ENCODE measurements around the gene PTPRD. TPM values are rescaled to one million over a fixed set of nuclear protein-coding genes. Genes with fewer than 3 reads are reported as not detected.

PTPRD gene
- total RNA-seq (78.9 TPM), polyA plus RNA-seq (ENCODE audit: insufficient read depth, low read depth, low replicate concordance) (6.4 TPM)
- long read RNA-seq, donor 1, partial matches to known transcripts, result 22 of 22 reads
- long read RNA-seq, donor 1, other reads (novel, unspliced or antisense), result 0 of 22 reads
- long read RNA-seq, donor 2, result 0 reads
- long read RNA-seq, donor 3, partial matches to known transcripts, result 25 of 25 reads
- long read RNA-seq, donor 3, other reads (novel, unspliced or antisense), result 0 of 25 reads
- long read RNA-seq, donor 4, result 0 reads
- long read RNA-seq, donor 5, result 0 reads
- long read RNA-seq, donor 6, result 0 reads
- long read RNA-seq, donor 7, partial matches to known transcripts, result 4 of 8 reads
- long read RNA-seq, donor 7, other reads (novel, unspliced or antisense), result 4 of 8 reads
- long read RNA-seq, donor 8, result 0 reads
- long read RNA-seq, donor 9, result 0 reads
- long read RNA-seq, donor 10, partial matches to known transcripts, result 9 of 9 reads
- long read RNA-seq, donor 10, other reads (novel, unspliced or antisense), result 0 of 9 reads

- Histone ChIP-seq H3K4me1 (ENCODE audit: control insufficient read depth in 2 of 3, insufficient read depth in 2 of 3, low read depth in 1 of 3, low read length in 3 of 3) (no peaks in the 10 kb centered on the region), H3K9ac (ENCODE audit: low read length in 3 of 3) (no peak within 1 kb of the TSS), H3K4me3 (ENCODE audit: low read length in 3 of 3) (peak within 1 kb of the TSS in 2 of 3 donors; percentile 7 to 24), H3K36me3 (ENCODE audit: control insufficient read depth in 2 of 3, insufficient read depth in 3 of 3, low read length in 3 of 3) (no peaks in the 10 kb centered on the region), H3K9me3 (ENCODE audit: control insufficient read depth in 2 of 3, insufficient read depth in 1 of 3, low read length in 3 of 3) (no peaks in the 10 kb centered on the region), H3K27ac (ENCODE audit: low read depth in 2 of 2, low read length in 2 of 2) (no peak within 1 kb of the TSS), H3K27me3 (ENCODE audit: control insufficient read depth, insufficient read depth, low read length) (peaks cover 24% of the 10 kb centered on the region)
- DNase-seq (peak; percentile 73 to 83 (median 76)), FAIRE-seq (no peak)
- intact Hi-C loops (cut with DNase I), result no loop called here
- TF ChIP-seq, protein P1, sequence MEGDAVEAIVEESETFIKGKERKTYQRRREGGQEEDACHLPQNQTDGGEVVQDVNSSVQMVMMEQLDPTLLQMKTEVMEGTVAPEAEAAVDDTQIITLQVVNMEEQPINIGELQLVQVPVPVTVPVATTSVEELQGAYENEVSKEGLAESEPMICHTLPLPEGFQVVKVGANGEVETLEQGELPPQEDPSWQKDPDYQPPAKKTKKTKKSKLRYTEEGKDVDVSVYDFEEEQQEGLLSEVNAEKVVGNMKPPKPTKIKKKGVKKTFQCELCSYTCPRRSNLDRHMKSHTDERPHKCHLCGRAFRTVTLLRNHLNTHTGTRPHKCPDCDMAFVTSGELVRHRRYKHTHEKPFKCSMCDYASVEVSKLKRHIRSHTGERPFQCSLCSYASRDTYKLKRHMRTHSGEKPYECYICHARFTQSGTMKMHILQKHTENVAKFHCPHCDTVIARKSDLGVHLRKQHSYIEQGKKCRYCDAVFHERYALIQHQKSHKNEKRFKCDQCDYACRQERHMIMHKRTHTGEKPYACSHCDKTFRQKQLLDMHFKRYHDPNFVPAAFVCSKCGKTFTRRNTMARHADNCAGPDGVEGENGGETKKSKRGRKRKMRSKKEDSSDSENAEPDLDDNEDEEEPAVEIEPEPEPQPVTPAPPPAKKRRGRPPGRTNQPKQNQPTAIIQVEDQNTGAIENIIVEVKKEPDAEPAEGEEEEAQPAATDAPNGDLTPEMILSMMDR (IDR thresholded peaks at IDR 0.05; ENCODE audit: borderline replicate concordance, extremely low read depth, insufficient read depth), result peak; percentile 15
Measured at GRCh38 chr9:10612641-10613398, at the start of gene PTPRD. TSS of gene PTPRD (minus strand) at chr9:10613002.

DNA sequence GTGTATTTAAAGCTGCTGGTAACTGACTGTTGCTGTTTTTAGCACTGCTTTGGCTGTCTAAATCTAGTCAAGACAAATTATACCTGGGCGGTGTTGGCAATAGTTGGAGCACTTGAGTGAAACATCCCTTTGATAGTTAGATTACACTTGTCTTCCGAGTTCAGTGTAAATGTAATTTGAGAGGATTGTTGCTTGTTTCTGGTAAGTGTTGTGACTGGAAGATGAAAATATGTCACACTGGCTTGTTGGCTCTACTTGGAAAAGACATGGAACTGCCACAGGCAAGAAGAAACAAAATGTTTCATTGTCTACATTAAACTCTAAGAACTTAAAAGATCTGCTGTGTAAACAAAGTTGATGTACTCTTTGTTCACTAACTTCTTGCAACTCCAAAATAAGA, 49.2 kb upstream of the PTPRD start:
- Histone ChIP-seq H3K36me3 (ENCODE audit: control insufficient read depth in 2 of 3, insufficient read depth in 3 of 3, low read length in 3 of 3) (no peaks in the 10 kb centered on the region), H3K27ac (ENCODE audit: low read depth in 2 of 2, low read length in 2 of 2) (no peak overlapping the region), H3K9me3 (ENCODE audit: control insufficient read depth in 2 of 3, insufficient read depth in 1 of 3, low read length in 3 of 3) (no peaks in the 10 kb centered on the region), H3K4me3 (ENCODE audit: low read length in 3 of 3) (no peak overlapping the region), H3K4me1 (ENCODE audit: control insufficient read depth in 2 of 3, insufficient read depth in 2 of 3, low read depth in 1 of 3, low read length in 3 of 3) (no peaks in the 10 kb centered on the region), H3K27me3 (ENCODE audit: control insufficient read depth, insufficient read depth, low read length) (no peaks in the 10 kb centered on the region), H3K9ac (ENCODE audit: low read length in 3 of 3) (no peak overlapping the region)
- TF ChIP-seq, protein P1 (IDR thresholded peaks at IDR 0.05; ENCODE audit: borderline replicate concordance, extremely low read depth, insufficient read depth), result no peak
- no peak for DNase-seq
- intact Hi-C loops (cut with DNase I), result no loop called here
- no peak for FAIRE-seq

GRCh38 chr9:10661376-10661775, 48.6 kb upstream of the PTPRD start:
- no peaks in the 10 kb centered on the region for H3K27me3 ChIP-seq (ENCODE audit: control insufficient read depth, insufficient read depth, low read length)
- no peaks in the 10 kb centered on the region for H3K36me3 ChIP-seq (ENCODE audit: control insufficient read depth in 2 of 3, insufficient read depth in 3 of 3, low read length in 3 of 3)
- FAIRE-seq, result no peak
- no peak overlapping the region for H3K27ac ChIP-seq (ENCODE audit: low read depth in 2 of 2, low read length in 2 of 2)
- TF ChIP-seq, protein P1 (IDR thresholded peaks at IDR 0.05; ENCODE audit: borderline replicate concordance, extremely low read depth, insufficient read depth), result no peak
- H3K9ac ChIP-seq (ENCODE audit: low read length in 3 of 3), result no peak overlapping the region
- no peak overlapping the region for H3K4me3 ChIP-seq (ENCODE audit: low read length in 3 of 3)
- H3K4me1 ChIP-seq (ENCODE audit: control insufficient read depth in 2 of 3, insufficient read depth in 2 of 3, low read depth in 1 of 3, low read length in 3 of 3), result no peaks in the 10 kb centered on the region
- intact Hi-C loops (cut with DNase I), result no loop called here
- no peaks in the 10 kb centered on the region for H3K9me3 ChIP-seq (ENCODE audit: control insufficient read depth in 2 of 3, insufficient read depth in 1 of 3, low read length in 3 of 3)
- no peak for DNase-seq

Data from kidney (tissue), 22 donors.